Stimulated activated CD8-positive, alpha-beta memory T cell treated with anti-CD3 and anti-CD28 coated beads, Interleukin-4, amount 100 ng/mL, for 1 hour (primary cell): ENCODE measurements around the gene JAG2.

Source experiments
- DNase-seq, 2 donors: peaks; one replicate each; pipeline ENCODE4 v3.0.0-alpha.2; 2020; ENCODE audit warnings: low read depth in 2 of 2, low spot score in 1 of 2

Gene JAG2

GRCh38 chr14:105141026-105141425 is 27.6 kb downstream of the JAG2 start:
- no peak for DNase-seq

GRCh38 chr14:105140581-105140980 is 28.0 kb downstream of the JAG2 start:
- no peak for DNase-seq

- no peak for DNase-seq
Observed at GRCh38 chr14:105139831-105140239, 28.7 kb downstream of the JAG2 start.

GRCh38 chr14:105139212-105139825 is 29.3 kb downstream of the JAG2 start:
- DNase-seq, result no peak

GRCh38 chr14:105138551-105139111 is 29.9 kb downstream of the JAG2 start:
- no peak for DNase-seq

- DNase-seq, result no peak
Observed at GRCh38 chr14:105138021-105138541, 30.5 kb downstream of the JAG2 start.

GRCh38 chr14:105137481-105138020 is 31.0 kb downstream of the JAG2 start:
- DNase-seq, result no peak

GRCh38 chr14:105136401-105137322 is 31.9 kb downstream of the JAG2 start:
- DNase-seq, result no peak

- DNase-seq, result no peak
Observed at GRCh38 chr14:105135700-105136395, 32.7 kb downstream of the JAG2 start.

- no peak for DNase-seq
Observed at GRCh38 chr14:105132921-105133654, 35.5 kb downstream of the JAG2 start.

- DNase-seq, result no peak
Observed at GRCh38 chr14:105131241-105131640, 37.3 kb downstream of the JAG2 start.

- no peak for DNase-seq
Observed at GRCh38 chr14:105128059-105128458, 40.5 kb downstream of the JAG2 start.

GRCh38 chr14:105126981-105127329 is 41.6 kb downstream of the JAG2 start:
- DNase-seq, result no peak

- DNase-seq, result no peak
Observed at GRCh38 chr14:105126126-105126980, 42.2 kb downstream of the JAG2 start.

GRCh38 chr14:105124823-105125222 is 43.8 kb downstream of the JAG2 start:
- no peak for DNase-seq

- no peak for DNase-seq
Observed at GRCh38 chr14:105123981-105124765, 44.4 kb downstream of the JAG2 start.

- DNase-seq, result no peak
Observed at GRCh38 chr14:105123064-105123665, 45.4 kb downstream of the JAG2 start.

GRCh38 chr14:105120056-105120455 is 48.5 kb downstream of the JAG2 start:
- DNase-seq, result no peak
